22Rv1 (cell line): ENCODE data around the gene SUFU.

Experiments used
- ZFX ChIP-seq: fragments of 450-650 bp; IDR thresholded peaks from 2 replicates; pipeline ENCODE4 v1.6.1; 2017; ENCODE audit warnings: antibody characterized with exemption, borderline replicate concordance
- TF ChIP-seq, protein P1 (sequence below): fragments of 450-650 bp; IDR thresholded peaks from 2 replicates; pipeline ENCODE4 v1.5.1; 2017; ENCODE audit warnings: mild to moderate bottlenecking

GRCh38 chr10:102517553-102517952 lies 13.8 kb downstream of the SUFU start:
- TF ChIP-seq, protein P1, sequence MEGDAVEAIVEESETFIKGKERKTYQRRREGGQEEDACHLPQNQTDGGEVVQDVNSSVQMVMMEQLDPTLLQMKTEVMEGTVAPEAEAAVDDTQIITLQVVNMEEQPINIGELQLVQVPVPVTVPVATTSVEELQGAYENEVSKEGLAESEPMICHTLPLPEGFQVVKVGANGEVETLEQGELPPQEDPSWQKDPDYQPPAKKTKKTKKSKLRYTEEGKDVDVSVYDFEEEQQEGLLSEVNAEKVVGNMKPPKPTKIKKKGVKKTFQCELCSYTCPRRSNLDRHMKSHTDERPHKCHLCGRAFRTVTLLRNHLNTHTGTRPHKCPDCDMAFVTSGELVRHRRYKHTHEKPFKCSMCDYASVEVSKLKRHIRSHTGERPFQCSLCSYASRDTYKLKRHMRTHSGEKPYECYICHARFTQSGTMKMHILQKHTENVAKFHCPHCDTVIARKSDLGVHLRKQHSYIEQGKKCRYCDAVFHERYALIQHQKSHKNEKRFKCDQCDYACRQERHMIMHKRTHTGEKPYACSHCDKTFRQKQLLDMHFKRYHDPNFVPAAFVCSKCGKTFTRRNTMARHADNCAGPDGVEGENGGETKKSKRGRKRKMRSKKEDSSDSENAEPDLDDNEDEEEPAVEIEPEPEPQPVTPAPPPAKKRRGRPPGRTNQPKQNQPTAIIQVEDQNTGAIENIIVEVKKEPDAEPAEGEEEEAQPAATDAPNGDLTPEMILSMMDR, result no peak
- no peak for TF ChIP-seq ZFX
